ENCODE measurements around the gene SCAMP5. TPM values are rescaled to one million over a fixed set of nuclear protein-coding genes. Genes with fewer than 3 reads are reported as not detected.
A peak's percentile ranks its signal among the peaks of the same experiment; 100 is the strongest.

Gene SCAMP5
- total and polyA plus RNA-seq, 2 of the 13 experiments (the other 11 are each of a cell fraction or from before 2014, with no cell fraction given) = 34.3 to 49.0 TPM

GRCh38 chr15:75065851-75066509 lies 70.6 kb downstream of the SCAMP5 start:
- ATAC-seq (peak; percentile 36), DNase-seq (ENCODE audit: low spot score) (peak; percentile 44), FAIRE-seq (no peak)
- H2AFZ ChIP-seq (ENCODE audit: low read length) = no peak overlapping the region
- H3K9ac ChIP-seq (ENCODE audit: insufficient read depth, low read depth, low read length) = no peak overlapping the region
- ChIA-PET POLR2A (interaction anchor here (0.7 to 2.2 kb wide), 8 partner anchors 13 to 136 kb away, joined by 3 to 14 read pairs (median 4); partner anchors contain the start of genes C15orf39 and PPCDC), CTCF (ENCODE audit: low intra/inter-chr PET ratio, low total read pairs) (no interaction called here)
- H3K27me3 ChIP-seq (ENCODE audit: control insufficient read depth in 1 of 2, insufficient read depth in 2 of 2, low read length in 2 of 2) = no peaks in the 10 kb centered on the region
- TF ChIP-seq ZNF816 (CRISPR knock-in tag; IDR thresholded peaks at IDR 0.05; ENCODE audit: borderline replicate concordance) (no peak), ZNF143 (CRISPR knock-in tag; IDR thresholded peaks at IDR 0.05) (no peak), ZNF558 (CRISPR knock-in tag; IDR thresholded peaks at IDR 0.05; ENCODE audit: borderline replicate concordance) (no peak), RAD21 (CRISPR knock-in tag; IDR thresholded peaks at IDR 0.05) (0 out of 2 replicates have a peak, but pooled peaks have one; percentile 21), ZNF574 (CRISPR knock-in tag; IDR thresholded peaks at IDR 0.05) (0 out of 2 replicates have a peak, but pooled peaks have one; percentile 2), MIER3 (CRISPR knock-in tag; IDR thresholded peaks at IDR 0.05; ENCODE audit: borderline replicate concordance) (no peak), TOPORS (CRISPR knock-in tag; IDR thresholded peaks at IDR 0.05) (no peak), SALL1 (CRISPR knock-in tag; IDR thresholded peaks at IDR 0.05) (0 out of 2 replicates have a peak, but pooled peaks have one; percentile 6), GATA4 (IDR thresholded peaks at IDR 0.05; ENCODE audit: borderline replicate concordance, low read depth) (0 out of 2 replicates have a peak, but pooled peaks have one; percentile 4), ZSCAN20 (CRISPR knock-in tag; IDR thresholded peaks at IDR 0.05; ENCODE audit: borderline replicate concordance) (no peak), ZNF678 (CRISPR knock-in tag; IDR thresholded peaks at IDR 0.05) (no peak), FOXJ3 (CRISPR knock-in tag; IDR thresholded peaks at IDR 0.05; ENCODE audit: borderline replicate concordance) (no peak), PHF21A (CRISPR knock-in tag; IDR thresholded peaks at IDR 0.05) (no peak; the same call in 1 of the 2 replicates), ZFX (CRISPR knock-in tag; IDR thresholded peaks at IDR 0.05; ENCODE audit: low read depth) (peak; percentile 3; the same call in 1 of the 2 replicates), CREM (IDR thresholded peaks at IDR 0.05) (no peak), CREM (CRISPR knock-in tag; IDR thresholded peaks at IDR 0.05) (no peak), ZFP41 (CRISPR knock-in tag; IDR thresholded peaks at IDR 0.05; ENCODE audit: borderline replicate concordance) (no peak), ZNF878 (CRISPR knock-in tag; IDR thresholded peaks at IDR 0.05) (peak; percentile 12; the same call in 1 of the 2 replicates), LCORL (IDR thresholded peaks at IDR 0.05) (no peak), LCORL (CRISPR knock-in tag; IDR thresholded peaks at IDR 0.05) (0 out of 2 replicates have a peak, but pooled peaks have one; percentile 6)
- TF ChIP-seq, protein P1, sequence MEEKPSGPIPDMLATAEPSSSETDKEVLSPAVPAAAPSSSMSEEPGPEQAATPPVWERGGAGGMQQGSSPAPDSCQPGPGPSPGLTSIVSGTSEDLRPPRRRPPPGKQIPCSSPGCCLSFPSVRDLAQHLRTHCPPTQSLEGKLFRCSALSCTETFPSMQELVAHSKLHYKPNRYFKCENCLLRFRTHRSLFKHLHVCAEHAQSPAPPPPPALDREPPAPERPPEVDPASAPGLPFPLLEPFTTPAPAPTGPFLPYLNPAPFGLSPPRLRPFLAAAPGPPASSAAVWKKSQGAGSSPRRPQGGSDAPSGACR (CRISPR knock-in tag; IDR thresholded peaks at IDR 0.05) = 0 out of 2 replicates have a peak, but pooled peaks have one; percentile 33
- TF ChIP-seq, protein P2, sequence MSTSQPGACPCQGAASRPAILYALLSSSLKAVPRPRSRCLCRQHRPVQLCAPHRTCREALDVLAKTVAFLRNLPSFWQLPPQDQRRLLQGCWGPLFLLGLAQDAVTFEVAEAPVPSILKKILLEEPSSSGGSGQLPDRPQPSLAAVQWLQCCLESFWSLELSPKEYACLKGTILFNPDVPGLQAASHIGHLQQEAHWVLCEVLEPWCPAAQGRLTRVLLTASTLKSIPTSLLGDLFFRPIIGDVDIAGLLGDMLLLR (CRISPR knock-in tag; IDR thresholded peaks at IDR 0.05) = no peak
- intact Hi-C loops (cut with micrococcal nuclease; ENCODE audit: unreplicated experiment) (no loop called here), in situ Hi-C loops (cut with HindIII; ENCODE audit: extremely low pct_ligation_motif_present, low pct_unique_long_range_greater_than_20kb) (no loop called here)
- peaks cover 92% of the 10 kb centered on the region for H3K4me1 ChIP-seq (ENCODE audit: insufficient read depth, low read length)
- peak overlapping the region; percentile 9 to 54 (median 29); a peak in 4 of 6 replicates for H3K4me3 ChIP-seq (replicated peaks in 1 of 3; ENCODE audit: insufficient read depth in 1 of 3, low read depth in 2 of 3, low read length in 3 of 3)
- H3K36me3 ChIP-seq (replicated peaks in 1 of 2; ENCODE audit: control insufficient read depth in 1 of 2, insufficient read depth in 2 of 2, low read length in 2 of 2) = no peaks in the 10 kb centered on the region
- peak overlapping the region; percentile 54 for H3K27ac ChIP-seq (ENCODE audit: extremely low read length, insufficient read depth, low read length)
- no peaks in the 10 kb centered on the region for H3K9me3 ChIP-seq (ENCODE audit: low read length)
- BruUV-seq (replicated peaks) = no TSS peak
- H4K20me1 ChIP-seq (ENCODE audit: insufficient read depth, low read length) = no peaks in the 10 kb centered on the region
- no peaks in the 10 kb centered on the region for H3K79me2 ChIP-seq (ENCODE audit: insufficient read depth, low read length)
- WGBS (ENCODE audit: low lambda C conversion rate) = 14% methylated on average over 6 of the region's 6 CpGs
- H3K4me2 ChIP-seq (ENCODE audit: low read depth, low read length) = peak overlapping the region; percentile 78

All from HepG2 (cell line).